ENCODE results near the gene UPK1A.

GRCh38 chr19:35673121-35673804, 6.9 kb downstream of the UPK1A start:
- TF ChIP-seq CTCF (conservative IDR thresholded peaks at IDR 0.05; ENCODE audit: low read depth, low read length) (no peak), EZH2 (IDR thresholded peaks at IDR 0.05; ENCODE audit: borderline replicate concordance, low read depth, low read length, poor library complexity, severe bottlenecking) (peak; percentile 40)
